OCI-LY7 (cell line): ENCODE results near the gene ACYP2. TPM values are rescaled to one million over a fixed set of nuclear protein-coding genes. Genes with fewer than 3 reads are reported as not detected.

Source experiments
- BruUV-seq: library from RNA; stranded (reverse); fragments of 400-500 nt; replicated peaks from 2 replicates; lab custom pipeline; 2021; lab: Mats Ljungman, UMichigan
- CTCF ChIA-PET: fragments of 300-600 bp; sonication (Branson Sonifier 250); formaldehyde crosslinking; loops from one replicate; lab custom pipeline; 2022; ENCODE audit warnings: antibody characterized with exemption; ENCODE audit not compliant: unreplicated experiment; lab: Charles Lee
- POLR2A ChIA-PET: fragments of 300-600 bp; sonication (Branson Sonifier 250); formaldehyde crosslinking; loops from one replicate; lab custom pipeline; 2022; ENCODE audit warnings: antibody characterized with exemption; lab: Charles Lee
- DNase-seq: peaks from one replicate; pipeline ENCODE4 v3.0.0-alpha.2; 2015; ENCODE audit warnings: low spot score
- H2AFZ ChIP-seq: fragments of 200-600 bp; sonication (generic), shearing (Covaris generic); 2 replicates; pipeline ENCODE4 v1.6.1; 2014; ENCODE audit warnings: mild to moderate bottlenecking, antibody characterized with exemption, low read length, moderate library complexity
- H3K27ac ChIP-seq: fragments of 200-600 bp; sonication (generic); 2 replicates; pipeline ENCODE4 v1.5.1; 2014; ENCODE audit warnings: mixed run types, low read depth, mild to moderate bottlenecking, moderate library complexity, low read length, inconsistent platforms; ENCODE audit not compliant: poor library complexity, severe bottlenecking
- H3K36me3 ChIP-seq: fragments of 200-600 bp; sonication (generic); 2 replicates; pipeline ENCODE4 v1.6.1; 2014; ENCODE audit warnings: mild to moderate bottlenecking, antibody characterized with exemption, low read length, moderate library complexity, mixed read lengths; ENCODE audit not compliant: insufficient read depth
- H3K4me1 ChIP-seq: fragments of 200-600 bp; sonication (generic); 2 replicates; pipeline ENCODE4 v1.5.1; 2014; ENCODE audit warnings: mild to moderate bottlenecking, low read length; ENCODE audit not compliant: insufficient read depth, poor library complexity, severe bottlenecking
- H3K4me2 ChIP-seq: fragments of 200-600 bp; sonication (generic); 2 replicates; pipeline ENCODE4 v1.6.1; 2014; ENCODE audit warnings: mild to moderate bottlenecking, low read length
- H3K4me3 ChIP-seq: fragments of 200-600 bp; sonication (generic); 2 replicates; pipeline ENCODE4 v1.5.1; 2014; ENCODE audit warnings: mild to moderate bottlenecking, low read depth, low read length; ENCODE audit not compliant: poor library complexity, severe bottlenecking
- H3K79me2 ChIP-seq: fragments of 200-600 bp; sonication (generic); 2 replicates; pipeline ENCODE4 v1.6.1; 2016; ENCODE audit warnings: low read depth, mild to moderate bottlenecking, low read length, moderate library complexity, mixed read lengths; ENCODE audit not compliant: insufficient read depth
- H3K9me2 ChIP-seq: fragments of 200-600 bp; sonication (generic); 2 replicates; pipeline ENCODE4 v1.6.1; 2016; ENCODE audit warnings: mild to moderate bottlenecking, low read length, mixed read lengths; ENCODE audit not compliant: insufficient read depth
- H3K9me3 ChIP-seq: fragments of 200-600 bp; sonication (generic); 2 replicates; pipeline ENCODE4 v1.6.1; 2014; ENCODE audit warnings: mild to moderate bottlenecking, mixed run types, low read length, mixed read lengths
- H4K20me1 ChIP-seq: fragments of 200-600 bp; sonication (generic); 2 replicates; pipeline ENCODE4 v1.6.1; 2014; ENCODE audit warnings: mild to moderate bottlenecking, antibody characterized with exemption, low read length, moderate library complexity, mixed read lengths; ENCODE audit not compliant: insufficient read depth
- CTCF ChIP-seq: fragments of 200-600 bp; sonication (generic); conservative IDR thresholded peaks from 2 replicates; pipeline ENCODE4 v1.5.1; 2014; ENCODE audit warnings: mild to moderate bottlenecking, antibody characterized with exemption, low read length, moderate library complexity, mixed read lengths
- EZH2phosphoT487 ChIP-seq: fragments of 200-600 bp; sonication (generic); IDR thresholded peaks from 2 replicates; pipeline ENCODE4 v1.6.1; 2018; ENCODE audit warnings: low read depth, borderline replicate concordance, mild to moderate bottlenecking, mixed run types, antibody characterized with exemption, low read length, moderate library complexity, mixed read lengths
- intact Hi-C: fragments of 100-400 bp; cut with micrococcal nuclease; formaldehyde crosslinking; loops from one replicate; pipeline ENCODE4 v1.10.0; 2022; ENCODE audit not compliant: unreplicated experiment
- total RNA-seq, 2 experiments: library from RNA; depleted of rRNA in 1 of 2; stranded (reverse); fragments of >200 nt in 1 of 2; shearing (Covaris generic) in 1 of 2; gene quantifications; 2 replicates each; pipeline ENCODE4 v1.2.3, GENCODE V29; 2014 to 2022

ACYP2 gene
- total RNA-seq, 2 experiments from 2014 or later: 18.7 to 20.6 TPM

GRCh38 chr2:54183972-54184371, 68.6 kb downstream of the ACYP2 start:
- Histone ChIP-seq H3K4me1 (no peaks in the 10 kb centered on the region), H3K4me3 (no peak overlapping the region), H3K9me2 (no peaks in the 10 kb centered on the region), H4K20me1 (no peaks in the 10 kb centered on the region), H3K27ac (no peak overlapping the region), H3K9me3 (no peaks in the 10 kb centered on the region), H3K36me3 (no peaks in the 10 kb centered on the region), H2AFZ (no peak overlapping the region), H3K79me2 (no peaks in the 10 kb centered on the region), H3K4me2 (no peak overlapping the region)
- intact Hi-C loops: no loop called here
- TF ChIP-seq EZH2phosphoT487 (no peak), CTCF (no peak)
- DNase-seq: no peak
- POLR2A ChIA-PET: no interaction called here
- CTCF ChIA-PET: no interaction called here
- BruUV-seq: no TSS peak

- Histone ChIP-seq H3K36me3 (no peaks in the 10 kb centered on the region), H3K4me2 (no peak overlapping the region), H3K79me2 (no peaks in the 10 kb centered on the region), H3K4me1 (no peaks in the 10 kb centered on the region), H3K27ac (no peak overlapping the region), H3K4me3 (no peak overlapping the region), H2AFZ (no peak overlapping the region), H3K9me3 (no peaks in the 10 kb centered on the region), H4K20me1 (no peaks in the 10 kb centered on the region), H3K9me2 (no peaks in the 10 kb centered on the region)
- POLR2A ChIA-PET: no interaction called here
- TF ChIP-seq EZH2phosphoT487 (no peak), CTCF (no peak)
- CTCF ChIA-PET: no interaction called here
- intact Hi-C loops: no loop called here
- no TSS peak for BruUV-seq
- no peak for DNase-seq
Measured at GRCh38 chr2:54185105-54185504, 69.7 kb downstream of the ACYP2 start.

GRCh38 chr2:54187331-54187730, 71.9 kb downstream of the ACYP2 start:
- no peaks in the 10 kb centered on the region for H3K79me2 ChIP-seq
- intact Hi-C loops: no loop called here
- no peaks in the 10 kb centered on the region for H3K4me1 ChIP-seq
- no peak overlapping the region for H2AFZ ChIP-seq
- no peaks in the 10 kb centered on the region for H3K36me3 ChIP-seq
- no peak overlapping the region for H3K4me2 ChIP-seq
- no TSS peak for BruUV-seq
- H3K4me3 ChIP-seq: no peak overlapping the region
- POLR2A ChIA-PET: no interaction called here
- H3K27ac ChIP-seq: no peak overlapping the region
- CTCF ChIA-PET: no interaction called here
- H4K20me1 ChIP-seq: no peaks in the 10 kb centered on the region
- TF ChIP-seq EZH2phosphoT487 (no peak), CTCF (no peak)
- no peak for DNase-seq
- no peaks in the 10 kb centered on the region for H3K9me3 ChIP-seq
- no peaks in the 10 kb centered on the region for H3K9me2 ChIP-seq
